ENCODE measurements around the gene MAU2.

The MAU2 gene, protein sequence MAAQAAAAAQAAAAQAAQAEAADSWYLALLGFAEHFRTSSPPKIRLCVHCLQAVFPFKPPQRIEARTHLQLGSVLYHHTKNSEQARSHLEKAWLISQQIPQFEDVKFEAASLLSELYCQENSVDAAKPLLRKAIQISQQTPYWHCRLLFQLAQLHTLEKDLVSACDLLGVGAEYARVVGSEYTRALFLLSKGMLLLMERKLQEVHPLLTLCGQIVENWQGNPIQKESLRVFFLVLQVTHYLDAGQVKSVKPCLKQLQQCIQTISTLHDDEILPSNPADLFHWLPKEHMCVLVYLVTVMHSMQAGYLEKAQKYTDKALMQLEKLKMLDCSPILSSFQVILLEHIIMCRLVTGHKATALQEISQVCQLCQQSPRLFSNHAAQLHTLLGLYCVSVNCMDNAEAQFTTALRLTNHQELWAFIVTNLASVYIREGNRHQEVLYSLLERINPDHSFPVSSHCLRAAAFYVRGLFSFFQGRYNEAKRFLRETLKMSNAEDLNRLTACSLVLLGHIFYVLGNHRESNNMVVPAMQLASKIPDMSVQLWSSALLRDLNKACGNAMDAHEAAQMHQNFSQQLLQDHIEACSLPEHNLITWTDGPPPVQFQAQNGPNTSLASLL

DNA sequence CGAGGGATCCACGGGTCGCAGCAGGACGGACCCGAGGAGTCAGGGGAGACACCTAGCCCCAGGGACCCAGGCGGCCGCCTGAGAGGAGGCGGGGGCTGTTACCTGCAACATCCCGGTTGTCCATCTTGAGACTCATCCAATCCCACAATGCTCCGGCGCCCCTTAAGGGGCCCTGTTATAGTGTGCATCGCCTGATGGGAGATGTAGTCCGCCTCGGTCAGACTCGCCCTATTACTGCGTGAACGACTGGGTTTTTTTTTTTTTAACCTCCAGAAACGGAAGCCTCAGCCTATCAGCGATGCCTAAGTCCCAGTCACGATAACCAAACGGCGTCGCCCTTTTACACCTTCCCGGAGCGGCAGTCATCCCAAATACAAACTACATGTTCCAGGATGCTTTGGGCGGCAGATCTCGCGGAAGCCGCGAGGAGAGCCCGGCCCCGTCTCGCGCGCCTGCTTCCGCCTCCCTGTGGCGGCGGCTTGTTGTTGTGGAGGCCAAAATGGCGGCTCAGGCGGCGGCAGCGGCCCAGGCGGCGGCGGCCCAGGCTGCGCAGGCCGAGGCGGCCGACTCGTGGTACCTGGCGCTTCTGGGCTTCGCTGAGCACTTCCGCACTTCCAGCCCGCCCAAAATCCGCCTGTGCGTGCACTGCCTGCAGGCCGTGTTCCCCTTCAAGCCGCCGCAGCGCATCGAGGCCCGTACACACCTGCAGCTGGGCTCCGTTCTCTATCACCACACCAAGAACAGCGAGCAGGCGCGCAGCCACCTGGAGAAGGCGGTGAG lies at the start of gene MAU2, which contains the start of gene SUGP1:
TSS of gene MAU2 (plus strand) at position 469 of the 780 bp plus-strand sequence. CDS start at position 500, 31 bp downstream.
TSS of gene SUGP1 (minus strand) at position 149 of the 780 bp plus-strand sequence. CDS start at position 136, 13 bp downstream.
- H4K20me1 ChIP-seq (ENCODE audit: insufficient read depth, low read length), result no peaks in the 10 kb centered on the region
- no peak for TF ChIP-seq EZH2phosphoT487 (IDR thresholded peaks at IDR 0.05; ENCODE audit: low read depth)
- TF ChIP-seq, protein P1, sequence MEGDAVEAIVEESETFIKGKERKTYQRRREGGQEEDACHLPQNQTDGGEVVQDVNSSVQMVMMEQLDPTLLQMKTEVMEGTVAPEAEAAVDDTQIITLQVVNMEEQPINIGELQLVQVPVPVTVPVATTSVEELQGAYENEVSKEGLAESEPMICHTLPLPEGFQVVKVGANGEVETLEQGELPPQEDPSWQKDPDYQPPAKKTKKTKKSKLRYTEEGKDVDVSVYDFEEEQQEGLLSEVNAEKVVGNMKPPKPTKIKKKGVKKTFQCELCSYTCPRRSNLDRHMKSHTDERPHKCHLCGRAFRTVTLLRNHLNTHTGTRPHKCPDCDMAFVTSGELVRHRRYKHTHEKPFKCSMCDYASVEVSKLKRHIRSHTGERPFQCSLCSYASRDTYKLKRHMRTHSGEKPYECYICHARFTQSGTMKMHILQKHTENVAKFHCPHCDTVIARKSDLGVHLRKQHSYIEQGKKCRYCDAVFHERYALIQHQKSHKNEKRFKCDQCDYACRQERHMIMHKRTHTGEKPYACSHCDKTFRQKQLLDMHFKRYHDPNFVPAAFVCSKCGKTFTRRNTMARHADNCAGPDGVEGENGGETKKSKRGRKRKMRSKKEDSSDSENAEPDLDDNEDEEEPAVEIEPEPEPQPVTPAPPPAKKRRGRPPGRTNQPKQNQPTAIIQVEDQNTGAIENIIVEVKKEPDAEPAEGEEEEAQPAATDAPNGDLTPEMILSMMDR (IDR thresholded peaks at IDR 0.05; ENCODE audit: low read depth, low read length), result no peak
- H3K79me2 ChIP-seq (ENCODE audit: low read length), result peaks cover 80% of the 10 kb centered on the region
- H3K4me1 ChIP-seq (ENCODE audit: low read length), result peaks cover 10% of the 10 kb centered on the region
- H3K4me2 ChIP-seq (ENCODE audit: low read length), result peak within 1 kb of the TSS; percentile 98
- H3K4me3 ChIP-seq (ENCODE audit: low read length), result peak within 1 kb of the TSS; percentile 92
- H2AFZ ChIP-seq (ENCODE audit: low read depth, low read length), result peak within 1 kb of the TSS; percentile 91
- peaks cover 22% of the 10 kb centered on the region for H3K36me3 ChIP-seq (replicated peaks; ENCODE audit: low read depth, low read length)
- H3K9me3 ChIP-seq (ENCODE audit: insufficient read depth, low read length), result no peaks in the 10 kb centered on the region
- peak within 1 kb of the TSS; percentile 72 for H3K27ac ChIP-seq (ENCODE audit: low read length)
- H3K9ac ChIP-seq (ENCODE audit: low read length), result peak within 1 kb of the TSS; percentile 93
- no peaks in the 10 kb centered on the region for H3K27me3 ChIP-seq (ENCODE audit: low read depth, low read length)

DNA sequence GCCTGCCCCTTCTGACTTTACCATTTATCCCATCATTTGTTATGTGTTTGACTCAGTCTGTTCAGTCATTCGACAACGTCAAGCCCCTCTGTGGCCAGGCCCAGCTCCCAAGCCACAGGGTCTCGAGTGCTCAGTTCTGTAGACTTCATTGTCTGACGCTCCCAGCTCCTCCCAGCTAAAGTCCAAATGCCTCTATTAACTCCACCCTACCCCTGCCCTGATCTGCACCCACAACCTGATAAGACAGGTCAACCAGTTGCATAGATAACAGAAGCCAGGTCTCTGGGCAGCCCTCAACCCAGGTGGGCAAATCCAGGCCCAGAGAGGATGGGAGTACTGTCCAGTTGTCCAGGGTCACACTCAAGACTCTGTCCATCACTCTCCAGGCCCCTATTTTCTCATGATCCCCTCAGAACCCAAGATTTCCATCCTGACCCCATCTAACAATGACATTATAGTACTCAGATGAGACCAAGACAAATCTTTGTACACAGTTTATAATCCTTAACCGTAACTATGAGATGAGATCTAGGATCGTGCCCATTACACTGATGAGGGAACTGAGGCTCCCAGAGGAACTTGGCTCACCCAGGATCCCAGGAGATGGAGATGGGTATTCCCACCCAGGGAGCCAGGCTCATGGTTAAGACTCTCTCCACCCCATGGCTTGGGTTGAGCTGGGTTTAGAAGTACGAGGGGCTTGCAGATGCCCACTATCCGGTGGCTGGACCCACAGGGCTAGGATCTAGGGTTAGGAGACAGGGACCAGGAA lies 48.6 kb upstream of the MAU2 start:
- no peaks in the 10 kb centered on the region for H4K20me1 ChIP-seq (ENCODE audit: insufficient read depth, low read length)
- H3K27ac ChIP-seq (ENCODE audit: low read length), result no peak overlapping the region
- TF ChIP-seq, protein P1 (IDR thresholded peaks at IDR 0.05; ENCODE audit: low read depth, low read length), result no peak
- no peak for TF ChIP-seq EZH2phosphoT487 (IDR thresholded peaks at IDR 0.05; ENCODE audit: low read depth)
- H3K79me2 ChIP-seq (ENCODE audit: low read length), result no peaks in the 10 kb centered on the region
- no peak overlapping the region for H3K4me3 ChIP-seq (ENCODE audit: low read length)
- H3K4me2 ChIP-seq (ENCODE audit: low read length), result no peak overlapping the region
- no peak overlapping the region for H3K9ac ChIP-seq (ENCODE audit: low read length)
- H3K9me3 ChIP-seq (ENCODE audit: insufficient read depth, low read length), result no peaks in the 10 kb centered on the region
- H3K36me3 ChIP-seq (replicated peaks; ENCODE audit: low read depth, low read length), result peaks cover 10% of the 10 kb centered on the region
- no peaks in the 10 kb centered on the region for H3K27me3 ChIP-seq (ENCODE audit: low read depth, low read length)
- H2AFZ ChIP-seq (ENCODE audit: low read depth, low read length), result no peak overlapping the region
- H3K4me1 ChIP-seq (ENCODE audit: low read length), result no peaks in the 10 kb centered on the region

DNA sequence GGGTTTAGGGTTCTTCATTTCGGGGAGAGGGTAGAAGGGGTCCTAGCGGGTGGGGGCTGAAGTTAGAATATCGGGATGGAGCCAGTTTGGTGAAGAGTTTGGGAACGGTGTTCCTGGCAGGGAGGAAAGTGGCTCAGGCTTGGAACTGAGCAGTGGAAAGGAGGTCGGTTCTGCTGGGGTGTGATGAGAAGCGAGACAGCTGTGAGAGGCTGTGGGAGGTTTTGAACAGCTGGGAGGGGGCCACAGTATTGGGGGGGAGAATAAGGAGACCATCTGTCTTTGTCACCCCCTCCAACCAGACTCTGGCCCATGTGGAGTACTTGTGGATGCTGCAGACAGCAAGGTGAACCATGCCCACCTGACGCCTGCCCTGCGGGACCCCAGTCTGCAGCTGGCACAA lies 46.5 kb upstream of the MAU2 start:
- Histone ChIP-seq H3K36me3 (replicated peaks; ENCODE audit: low read depth, low read length) (peaks cover 15% of the 10 kb centered on the region), H3K4me1 (ENCODE audit: low read length) (no peaks in the 10 kb centered on the region), H2AFZ (ENCODE audit: low read depth, low read length) (no peak overlapping the region), H4K20me1 (ENCODE audit: insufficient read depth, low read length) (no peaks in the 10 kb centered on the region), H3K9me3 (ENCODE audit: insufficient read depth, low read length) (no peaks in the 10 kb centered on the region), H3K4me2 (ENCODE audit: low read length) (no peak overlapping the region), H3K27me3 (ENCODE audit: low read depth, low read length) (no peaks in the 10 kb centered on the region), H3K79me2 (ENCODE audit: low read length) (no peaks in the 10 kb centered on the region), H3K4me3 (ENCODE audit: low read length) (no peak overlapping the region), H3K27ac (ENCODE audit: low read length) (no peak overlapping the region), H3K9ac (ENCODE audit: low read length) (no peak overlapping the region)
- TF ChIP-seq, protein P1 (IDR thresholded peaks at IDR 0.05; ENCODE audit: low read depth, low read length), result no peak
- no peak for TF ChIP-seq EZH2phosphoT487 (IDR thresholded peaks at IDR 0.05; ENCODE audit: low read depth)

All from OCI-LY3 (cell line).